ENCODE measurements around the gene MRPL20.

MRPL20 gene

GRCh38 chr1:1436630-1437032, 29.5 kb upstream of the MRPL20 start:
- Mint-ChIP-seq H3K9me3 (no peaks in the 10 kb centered on the region), H3K27me3 (ENCODE audit: low read depth) (no peaks in the 10 kb centered on the region), H3K36me3 (ENCODE audit: low read depth) (no peaks in the 10 kb centered on the region), H3K4me1 (peaks cover 23% of the 10 kb centered on the region), H3K4me3 (peak overlapping the region; percentile 82 to 85 (median 83)), H3K27ac (peak overlapping the region in 2 of 3 experiments; percentile 47 to 50)
- TF ChIP-seq, protein P1, sequence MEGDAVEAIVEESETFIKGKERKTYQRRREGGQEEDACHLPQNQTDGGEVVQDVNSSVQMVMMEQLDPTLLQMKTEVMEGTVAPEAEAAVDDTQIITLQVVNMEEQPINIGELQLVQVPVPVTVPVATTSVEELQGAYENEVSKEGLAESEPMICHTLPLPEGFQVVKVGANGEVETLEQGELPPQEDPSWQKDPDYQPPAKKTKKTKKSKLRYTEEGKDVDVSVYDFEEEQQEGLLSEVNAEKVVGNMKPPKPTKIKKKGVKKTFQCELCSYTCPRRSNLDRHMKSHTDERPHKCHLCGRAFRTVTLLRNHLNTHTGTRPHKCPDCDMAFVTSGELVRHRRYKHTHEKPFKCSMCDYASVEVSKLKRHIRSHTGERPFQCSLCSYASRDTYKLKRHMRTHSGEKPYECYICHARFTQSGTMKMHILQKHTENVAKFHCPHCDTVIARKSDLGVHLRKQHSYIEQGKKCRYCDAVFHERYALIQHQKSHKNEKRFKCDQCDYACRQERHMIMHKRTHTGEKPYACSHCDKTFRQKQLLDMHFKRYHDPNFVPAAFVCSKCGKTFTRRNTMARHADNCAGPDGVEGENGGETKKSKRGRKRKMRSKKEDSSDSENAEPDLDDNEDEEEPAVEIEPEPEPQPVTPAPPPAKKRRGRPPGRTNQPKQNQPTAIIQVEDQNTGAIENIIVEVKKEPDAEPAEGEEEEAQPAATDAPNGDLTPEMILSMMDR (IDR thresholded peaks at IDR 0.05; ENCODE audit: unreplicated experiment in 3 of 3): no peak

GRCh38 chr1:1435911-1436629, 29.0 kb upstream of the MRPL20 start:
- no peaks in the 10 kb centered on the region for H3K9me3 Mint-ChIP-seq
- TF ChIP-seq, protein P1 (IDR thresholded peaks at IDR 0.05; ENCODE audit: unreplicated experiment in 3 of 3): no peak
- no peaks in the 10 kb centered on the region for H3K36me3 Mint-ChIP-seq (ENCODE audit: low read depth)
- peak overlapping the region; percentile 82 to 85 (median 83) for H3K4me3 Mint-ChIP-seq
- no peaks in the 10 kb centered on the region for H3K27me3 Mint-ChIP-seq (ENCODE audit: low read depth)
- peaks cover 26% of the 10 kb centered on the region for H3K4me1 Mint-ChIP-seq
- H3K27ac Mint-ChIP-seq: peak overlapping the region; percentile 47 to 78 (median 50)

GRCh38 chr1:1435106-1435903, 28.2 kb upstream of the MRPL20 start, which contains the start of gene VWA1:
VWA1 (plus strand) TSS chr1:1435690; CDS start chr1:1435749, 59 bp downstream.
- H3K4me3 Mint-ChIP-seq: peak within 1 kb of the TSS; percentile 82 to 85 (median 83)
- no peaks in the 10 kb centered on the region for H3K9me3 Mint-ChIP-seq
- no peaks in the 10 kb centered on the region for H3K27me3 Mint-ChIP-seq (ENCODE audit: low read depth)
- H3K36me3 Mint-ChIP-seq (ENCODE audit: low read depth): no peaks in the 10 kb centered on the region
- TF ChIP-seq, protein P1 (IDR thresholded peaks at IDR 0.05; ENCODE audit: unreplicated experiment in 3 of 3): no peak
- H3K4me1 Mint-ChIP-seq: peaks cover 25% of the 10 kb centered on the region
- H3K27ac Mint-ChIP-seq: peak within 1 kb of the TSS; percentile 91 to 96 (median 92)

DNA sequence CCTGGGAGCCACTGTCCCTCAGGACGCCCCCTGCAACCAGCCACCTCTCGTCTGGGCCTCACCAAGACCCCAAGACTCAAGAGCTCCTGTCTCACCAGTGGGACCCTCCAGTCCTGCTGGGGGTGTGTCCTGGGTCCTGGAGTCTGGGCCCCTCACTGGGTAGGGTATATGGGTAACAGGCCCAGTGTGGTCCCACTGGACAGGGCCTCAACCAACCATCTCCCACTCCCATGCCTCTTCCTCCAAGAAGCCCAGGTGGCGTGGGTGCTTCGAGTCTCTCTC, 27.7 kb upstream of the MRPL20 start:
- peak overlapping the region; percentile 76 to 80 (median 79) for H3K4me3 Mint-ChIP-seq
- no peaks in the 10 kb centered on the region for H3K9me3 Mint-ChIP-seq
- TF ChIP-seq, protein P1 (IDR thresholded peaks at IDR 0.05; ENCODE audit: unreplicated experiment in 3 of 3): no peak
- H3K4me1 Mint-ChIP-seq: peaks cover 30% of the 10 kb centered on the region
- no peaks in the 10 kb centered on the region for H3K36me3 Mint-ChIP-seq (ENCODE audit: low read depth)
- no peaks in the 10 kb centered on the region for H3K27me3 Mint-ChIP-seq (ENCODE audit: low read depth)
- H3K27ac Mint-ChIP-seq: peak overlapping the region; percentile 91 to 96 (median 92)

DNA sequence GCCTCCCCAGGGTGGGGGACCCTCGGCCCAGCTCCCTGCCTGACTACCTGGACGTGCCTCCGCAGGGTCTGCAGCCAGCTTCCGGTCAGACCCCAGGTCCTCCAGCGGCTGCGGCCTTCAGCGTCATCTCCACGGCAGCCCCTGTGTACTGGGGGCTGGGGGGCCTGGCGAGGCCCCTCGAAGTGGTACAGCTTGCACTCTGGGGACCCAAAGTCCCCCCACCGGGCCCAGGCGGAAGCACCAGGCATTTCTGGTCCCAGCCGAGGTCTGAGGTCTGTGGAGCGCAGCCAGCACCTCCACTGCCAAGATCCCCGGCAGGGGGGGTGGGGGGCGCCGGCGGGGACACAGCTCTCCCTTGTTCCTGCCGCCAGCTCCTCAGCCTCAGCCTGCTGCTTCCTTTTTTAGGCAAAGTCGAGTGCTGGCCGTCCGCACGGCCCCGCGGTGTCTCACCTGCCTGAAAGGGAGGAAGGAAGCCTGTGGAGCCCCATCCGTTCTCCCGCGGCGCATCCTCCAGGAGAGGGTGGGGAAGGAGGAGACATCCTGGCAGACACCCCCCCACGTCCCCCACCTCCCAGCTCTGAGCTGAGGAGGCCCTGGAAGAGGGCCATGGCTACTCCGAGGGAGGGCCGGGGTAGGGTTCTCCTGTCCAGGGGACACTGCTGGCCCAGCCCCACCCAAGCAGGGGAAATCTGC, 27.2 kb upstream of the MRPL20 start:
- Mint-ChIP-seq H3K27me3 (ENCODE audit: low read depth) (no peaks in the 10 kb centered on the region), H3K9me3 (no peaks in the 10 kb centered on the region), H3K4me3 (peak overlapping the region; percentile 76 to 80 (median 79)), H3K4me1 (peaks cover 35% of the 10 kb centered on the region), H3K27ac (peak overlapping the region in 2 of 3 experiments; percentile 91 to 92), H3K36me3 (ENCODE audit: low read depth) (no peaks in the 10 kb centered on the region)
- TF ChIP-seq, protein P1 (IDR thresholded peaks at IDR 0.05; ENCODE audit: unreplicated experiment in 3 of 3): no peak

Measured in nephron (organoid).